Colon (tissue), 2 donors: ENCODE data around the gene MAPK13.
"Not testable (repeated sequence)": the region's sequence is repeated elsewhere in the genome, so short reads cannot be mapped to it uniquely, and the experiment has no call there.

ENCODE experiments used
- FAIRE-seq: peaks from 2 replicates; lab custom pipeline; 2012; peaks lifted over from hg19 to GRCh38; lab: Jason Lieb, UNC
- donor health status: control.
- donor health status: control.

Gene MAPK13

GRCh38 chr6:36129941-36130666 lies at the start of gene MAPK13:
Gene MAPK13, plus strand, starts transcription at chr6:36130513. Its CDS starts 70 bp downstream, at chr6:36130583.
- FAIRE-seq, result no peak

- FAIRE-seq, result no peak
Measured at GRCh38 chr6:36082318-36082717, 48.0 kb upstream of the MAPK13 start.

- FAIRE-seq, result no peak
Measured at GRCh38 chr6:36083446-36083845, 46.9 kb upstream of the MAPK13 start.

GRCh38 chr6:36088204-36088603 lies 42.1 kb upstream of the MAPK13 start:
- not testable (repeated sequence) for FAIRE-seq

GRCh38 chr6:36089048-36089447 lies 41.3 kb upstream of the MAPK13 start:
- no peak for FAIRE-seq

- no peak for FAIRE-seq
Measured at GRCh38 chr6:36094238-36094637, 36.1 kb upstream of the MAPK13 start.

GRCh38 chr6:36094753-36095496 lies 35.4 kb upstream of the MAPK13 start:
- no peak for FAIRE-seq

GRCh38 chr6:36095497-36096391 lies 34.6 kb upstream of the MAPK13 start:
- FAIRE-seq, result no peak

GRCh38 chr6:36098253-36098919 lies 31.9 kb upstream of the MAPK13 start:
- FAIRE-seq, result no peak

GRCh38 chr6:36098920-36099647 lies 31.2 kb upstream of the MAPK13 start:
- FAIRE-seq, result no peak

GRCh38 chr6:36099869-36100483 lies 30.3 kb upstream of the MAPK13 start:
- FAIRE-seq, result no peak

GRCh38 chr6:36101691-36102090 lies 28.6 kb upstream of the MAPK13 start:
- no peak for FAIRE-seq

- FAIRE-seq, result no peak
Measured at GRCh38 chr6:36102853-36103252, 27.5 kb upstream of the MAPK13 start.

GRCh38 chr6:36104836-36105235 lies 25.5 kb upstream of the MAPK13 start:
- FAIRE-seq, result no peak

- FAIRE-seq, result no peak
Measured at GRCh38 chr6:36109092-36109491, 21.2 kb upstream of the MAPK13 start.

- no peak for FAIRE-seq
Measured at GRCh38 chr6:36110050-36110449, 20.3 kb upstream of the MAPK13 start.

GRCh38 chr6:36110863-36111262 lies 19.4 kb upstream of the MAPK13 start:
- no peak for FAIRE-seq

GRCh38 chr6:36111526-36111925 lies 18.8 kb upstream of the MAPK13 start:
- no peak for FAIRE-seq

- FAIRE-seq, result no peak
Measured at GRCh38 chr6:36113049-36113448, 17.3 kb upstream of the MAPK13 start.

- FAIRE-seq, result no peak
Measured at GRCh38 chr6:36113703-36114102, 16.6 kb upstream of the MAPK13 start.
